ENCODE data around the gene EXD1.

GRCh38 chr15:41278319-41278718 is 47.8 kb upstream of the EXD1 start:
- no peak for TF ChIP-seq CTCF (conservative IDR thresholded peaks at IDR 0.05; ENCODE audit: low read depth, low read length)
- no peak for TF ChIP-seq EZH2 (IDR thresholded peaks at IDR 0.05; ENCODE audit: borderline replicate concordance, low read depth, low read length, poor library complexity, severe bottlenecking)

All from A673 (cell line).